GM12878 (cell line): ENCODE measurements around the gene TMEM161B. TPM values are rescaled to one million over a fixed set of nuclear protein-coding genes. Genes with fewer than 3 reads are reported as not detected.

Source experiments
- ATAC-seq: fragments of 200-7000 bp; cut with Tn5 transposase; 3 replicates; pipeline ENCODE4 v1.9.1; 2020; ENCODE audit warnings: mild to moderate bottlenecking, moderate library complexity
- BruUV-seq: library from RNA; stranded (reverse); fragments of 400-500 nt; replicated peaks from 2 replicates; lab custom pipeline; 2021; lab: Mats Ljungman, UMichigan
- CTCF ChIA-PET: fragments of 300-600 bp; sonication (Branson Sonifier 250); formaldehyde crosslinking; extraction: SDS; loops from one replicate; lab custom pipeline; 2021; ENCODE audit warnings: inconsistent platforms; lab: Yijun Ruan, JAX
- POLR2A ChIA-PET: fragments of 350-600 bp; formaldehyde crosslinking; extraction: SDS; loops from one replicate; lab custom pipeline; 2021; ENCODE audit warnings: inconsistent platforms; lab: Charles Lee
- RAD21 ChIA-PET: fragments of 300-600 bp; sonication (Branson Sonifier 250); formaldehyde crosslinking; loops from one replicate; lab custom pipeline; 2023; ENCODE audit warnings: antibody characterized with exemption; ENCODE audit not compliant: unreplicated experiment; lab: Charles Lee
- SMC1A ChIA-PET: fragments of 300-600 bp; sonication (Branson Sonifier 250); formaldehyde crosslinking; loops from one replicate; lab custom pipeline; 2023; ENCODE audit not compliant: unreplicated experiment, uncharacterized antibody; lab: Charles Lee
- DNase-seq: peaks from one replicate; pipeline ENCODE4 v3.0.0-alpha.2; 2011; ENCODE audit warnings: low read depth, low spot score
- FAIRE-seq: peaks from 3 replicates; lab custom pipeline; 2011; peaks lifted over from hg19 to GRCh38; lab: Jason Lieb, UNC
- H2AFZ ChIP-seq: 2 replicates; pipeline ENCODE4 v1.6.0; 2011; ENCODE audit warnings: low read depth, low read length, control low read depth; ENCODE audit not compliant: control insufficient read depth
- H3K27ac ChIP-seq: 2 replicates; pipeline ENCODE4 v1.5.1; 2011; ENCODE audit warnings: control low read depth; ENCODE audit not compliant: control insufficient read depth, insufficient read depth
- H3K27me3 ChIP-seq, 2 experiments: replicated peaks in 1 of 2; 2 replicates each; pipeline versions ENCODE4 v1.6.0 to v1.6.1; 2011; ENCODE audit warnings: low read length in 1 of 2; ENCODE audit not compliant: control insufficient read depth in 2 of 2, insufficient read depth in 2 of 2
- H3K36me3 ChIP-seq, 2 experiments: 2 replicates each; pipeline ENCODE4 v1.5.1; 2011; ENCODE audit warnings: low read length in 1 of 2; ENCODE audit not compliant: control insufficient read depth in 2 of 2, insufficient read depth in 2 of 2
- H3K4me1 ChIP-seq: 2 replicates; pipeline ENCODE4 v1.6.1; 2011; ENCODE audit warnings: mild to moderate bottlenecking, low read length, moderate library complexity, mixed read lengths; ENCODE audit not compliant: control insufficient read depth, insufficient read depth
- H3K4me2 ChIP-seq: 2 replicates; pipeline ENCODE4 v1.6.0; 2011; ENCODE audit warnings: control low read depth; ENCODE audit not compliant: control insufficient read depth, insufficient read depth
- H3K4me3 ChIP-seq: fragments of 200-600 bp; sonication (generic); 2 replicates; pipeline ENCODE4 v1.5.1; 2016
- H3K79me2 ChIP-seq: 2 replicates; pipeline ENCODE4 v1.6.0; 2011; ENCODE audit warnings: low read length; ENCODE audit not compliant: control insufficient read depth, insufficient read depth
- H3K9ac ChIP-seq: 2 replicates; pipeline ENCODE4 v1.8.0; 2011; ENCODE audit warnings: low read length, control low read depth, mixed read lengths; ENCODE audit not compliant: control insufficient read depth, insufficient read depth
- H3K9me3 ChIP-seq: replicated peaks from 3 replicates; pipeline ENCODE4 v1.5.1; 2011; ENCODE audit warnings: mild to moderate bottlenecking, low read length; ENCODE audit not compliant: control insufficient read depth, insufficient read depth
- H4K20me1 ChIP-seq: 2 replicates; pipeline ENCODE4 v1.6.0; 2011; ENCODE audit not compliant: control insufficient read depth, insufficient read depth
- CHD2 ChIP-seq: IDR thresholded peaks from 2 replicates; pipeline ENCODE4 v1.6.1; 2011; ENCODE audit warnings: low read depth, low read length, improper control_type of control experiment, borderline replicate concordance
- LARP7 ChIP-seq: fragments of 450-650 bp; IDR thresholded peaks from 2 replicates; pipeline ENCODE4 v1.6.1; 2017; ENCODE audit warnings: mild to moderate bottlenecking
- MTA3 ChIP-seq: IDR thresholded peaks from 2 replicates; pipeline ENCODE4 v1.6.1; 2012; ENCODE audit warnings: low read length, inconsistent platforms, borderline replicate concordance
- MYC ChIP-seq: IDR thresholded peaks from 2 replicates; pipeline ENCODE4 v1.6.1; 2011; ENCODE audit warnings: mild to moderate bottlenecking, low read length, moderate library complexity, inconsistent platforms; ENCODE audit not compliant: insufficient read depth, insufficient replicate concordance, insufficient read length, severe bottlenecking
- NFYA ChIP-seq: IDR thresholded peaks from 2 replicates; pipeline ENCODE4 v1.6.1; 2011; ENCODE audit warnings: low read depth, mild to moderate bottlenecking, low read length, improper control_type of control experiment, borderline replicate concordance
- NRF1 ChIP-seq: conservative IDR thresholded peaks from 2 replicates; pipeline ENCODE4 v1.6.1; 2011; ENCODE audit warnings: mild to moderate bottlenecking, low read depth, low read length, improper control_type of control experiment
- RBBP5 ChIP-seq: fragments of 200-600 bp; sonication (generic); conservative IDR thresholded peaks from 2 replicates; pipeline ENCODE4 v1.6.1; 2016
- SIX5 ChIP-seq: IDR thresholded peaks from 2 replicates; pipeline ENCODE4 v1.6.1; 2011; ENCODE audit warnings: mild to moderate bottlenecking, low read depth, low read length, moderate library complexity; ENCODE audit not compliant: severe bottlenecking
- ZNF207 ChIP-seq: fragments of 450-650 bp; IDR thresholded peaks from 2 replicates; pipeline ENCODE4 v1.6.1; 2014; ENCODE audit warnings: antibody characterized with exemption, mild to moderate bottlenecking, borderline replicate concordance
- ZNF622 ChIP-seq: fragments of 450-650 bp; IDR thresholded peaks from 2 replicates; pipeline ENCODE4 v1.6.1; 2017; ENCODE audit warnings: mild to moderate bottlenecking, inconsistent platforms
- WGBS: methylation state at CpG from one replicate; pipeline ENCODE4 v1.1.6; 2016; ENCODE audit warnings: low lambda C conversion rate; ENCODE audit not compliant: insufficient replicate concordance, insufficient coverage; ENCODE audit errors: missing lambda C conversion rate; 5-methylcytosine and 5-hydroxymethylcytosine counted together
- in situ Hi-C: fragments of 300-500 bp; cut with MboI; formaldehyde crosslinking; loops from 9 replicates; pipeline ENCODE4 v1.14.3; 2018; ENCODE audit warnings: mixed read lengths
- intact Hi-C: fragments of 100-400 bp; cut with micrococcal nuclease; formaldehyde crosslinking; loops from one replicate; pipeline ENCODE4 v1.14.2; 2022; ENCODE audit not compliant: unreplicated experiment
- polyA plus RNA-seq, 11 experiments: library from polyadenylated mRNA; depleted of rRNA in 4 of 11; unstranded in 6 of 11; stranded (reverse) in 5 of 11; fragments of >200 nt; fragmentation: Nextera tagmentation in 4 of 11; fragmentation: Illumina TruSeq in 1 of 11; extraction: Ambion mirVana in 4 of 11; extraction: Trizol in 1 of 11; gene quantifications; 1 replicate in 1 of 11; 2 replicates in 10 of 11; pipeline versions ENCODE4 v1.2.1 to v1.2.3, GENCODE V29; 2011 to 2016; ENCODE audit warnings: inconsistent platforms in 2 of 11, missing spikeins in 2 of 11, low read depth in 1 of 11
- total RNA-seq, 4 experiments: library from RNA; depleted of rRNA in 3 of 4; stranded (reverse); fragments of >200 nt in 3 of 4; fragmentation: Illumina TruSeq in 1 of 4; extraction: Trizol in 1 of 4; gene quantifications; 2 replicates each; pipeline versions ENCODE4 v1.2.1 to v1.2.3, GENCODE V29; 2013 to 2021
- TF ChIP-seq, protein P1 (sequence below): IDR thresholded peaks from 2 replicates; pipeline ENCODE4 v1.6.1; 2011; ENCODE audit warnings: borderline replicate concordance, low read depth, mild to moderate bottlenecking, moderate library complexity, mixed read lengths, low read length; ENCODE audit not compliant: insufficient read depth; ENCODE audit errors: extremely low read length
- TF ChIP-seq, protein P2 (sequence below): fragments of 450-650 bp; IDR thresholded peaks from 2 replicates; pipeline ENCODE4 v1.6.1; 2017; ENCODE audit warnings: borderline replicate concordance
- TF ChIP-seq, protein P3 (sequence below): IDR thresholded peaks from 2 replicates; pipeline ENCODE4 v1.6.1; 2012; ENCODE audit warnings: improper control_type of control experiment, low read depth, low read length; ENCODE audit not compliant: insufficient replicate concordance

Gene TMEM161B
- total and polyA plus RNA-seq, 10 of the 15 experiments (the other 5 are each of a cell fraction or from before 2014, with no cell fraction given): 13.8 to 38.9 (median 25.0) TPM

DNA sequence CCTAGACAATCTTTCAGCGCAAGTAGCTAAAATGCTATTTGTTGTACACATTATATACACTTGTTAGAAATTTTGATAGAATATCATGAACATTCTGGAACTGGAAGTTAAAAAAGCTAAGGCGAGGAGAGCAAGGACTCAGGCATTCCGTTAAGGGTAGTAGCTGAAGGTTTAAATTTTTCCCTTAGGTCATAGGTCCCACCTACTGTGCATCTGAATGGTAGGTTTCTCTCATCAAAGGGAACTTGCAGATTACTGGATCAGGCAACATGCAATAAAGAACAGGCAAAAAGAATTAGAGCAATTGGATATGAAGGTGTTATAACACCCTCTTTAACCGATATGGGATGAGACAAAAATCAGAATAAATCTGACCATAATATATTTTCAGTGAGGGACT, 32.8 kb downstream of the TMEM161B start:
- SMC1A ChIA-PET: interaction anchor here (0.7 to 1.8 kb wide), 2 partner anchors 22 to 454 kb away, joined by 3 to 4 read pairs; no protein-coding TSS in a partner anchor
- no peak overlapping the region for H3K4me3 ChIP-seq
- no peaks in the 10 kb centered on the region for H3K4me1 ChIP-seq
- no peak overlapping the region for H3K4me2 ChIP-seq
- no peaks in the 10 kb centered on the region for H3K79me2 ChIP-seq
- no peak for FAIRE-seq
- CTCF ChIA-PET: interaction anchor here (1.4 kb wide), 1 partner anchor 20 kb away, joined by 3 read pairs; no protein-coding TSS in a partner anchor
- H3K9ac ChIP-seq: no peak overlapping the region
- no TSS peak for BruUV-seq
- no peak overlapping the region for H2AFZ ChIP-seq
- peaks cover 2 to 6% of the 10 kb centered on the region in 2 experiments; a peak in 2 of 4 replicates for H3K36me3 ChIP-seq
- H3K27me3 ChIP-seq: no peaks in the 10 kb centered on the region
- no peak for TF ChIP-seq NFYA
- TF ChIP-seq, protein P1, sequence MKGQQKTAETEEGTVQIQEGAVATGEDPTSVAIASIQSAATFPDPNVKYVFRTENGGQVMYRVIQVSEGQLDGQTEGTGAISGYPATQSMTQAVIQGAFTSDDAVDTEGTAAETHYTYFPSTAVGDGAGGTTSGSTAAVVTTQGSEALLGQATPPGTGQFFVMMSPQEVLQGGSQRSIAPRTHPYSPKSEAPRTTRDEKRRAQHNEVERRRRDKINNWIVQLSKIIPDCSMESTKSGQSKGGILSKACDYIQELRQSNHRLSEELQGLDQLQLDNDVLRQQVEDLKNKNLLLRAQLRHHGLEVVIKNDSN: no peak
- TF ChIP-seq, protein P2, sequence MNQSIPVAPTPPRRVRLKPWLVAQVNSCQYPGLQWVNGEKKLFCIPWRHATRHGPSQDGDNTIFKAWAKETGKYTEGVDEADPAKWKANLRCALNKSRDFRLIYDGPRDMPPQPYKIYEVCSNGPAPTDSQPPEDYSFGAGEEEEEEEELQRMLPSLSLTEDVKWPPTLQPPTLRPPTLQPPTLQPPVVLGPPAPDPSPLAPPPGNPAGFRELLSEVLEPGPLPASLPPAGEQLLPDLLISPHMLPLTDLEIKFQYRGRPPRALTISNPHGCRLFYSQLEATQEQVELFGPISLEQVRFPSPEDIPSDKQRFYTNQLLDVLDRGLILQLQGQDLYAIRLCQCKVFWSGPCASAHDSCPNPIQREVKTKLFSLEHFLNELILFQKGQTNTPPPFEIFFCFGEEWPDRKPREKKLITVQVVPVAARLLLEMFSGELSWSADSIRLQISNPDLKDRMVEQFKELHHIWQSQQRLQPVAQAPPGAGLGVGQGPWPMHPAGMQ: no peak
- no peak for TF ChIP-seq RBBP5
- TF ChIP-seq MYC: no peak
- no peak for TF ChIP-seq ZNF207
- TF ChIP-seq, protein P3, sequence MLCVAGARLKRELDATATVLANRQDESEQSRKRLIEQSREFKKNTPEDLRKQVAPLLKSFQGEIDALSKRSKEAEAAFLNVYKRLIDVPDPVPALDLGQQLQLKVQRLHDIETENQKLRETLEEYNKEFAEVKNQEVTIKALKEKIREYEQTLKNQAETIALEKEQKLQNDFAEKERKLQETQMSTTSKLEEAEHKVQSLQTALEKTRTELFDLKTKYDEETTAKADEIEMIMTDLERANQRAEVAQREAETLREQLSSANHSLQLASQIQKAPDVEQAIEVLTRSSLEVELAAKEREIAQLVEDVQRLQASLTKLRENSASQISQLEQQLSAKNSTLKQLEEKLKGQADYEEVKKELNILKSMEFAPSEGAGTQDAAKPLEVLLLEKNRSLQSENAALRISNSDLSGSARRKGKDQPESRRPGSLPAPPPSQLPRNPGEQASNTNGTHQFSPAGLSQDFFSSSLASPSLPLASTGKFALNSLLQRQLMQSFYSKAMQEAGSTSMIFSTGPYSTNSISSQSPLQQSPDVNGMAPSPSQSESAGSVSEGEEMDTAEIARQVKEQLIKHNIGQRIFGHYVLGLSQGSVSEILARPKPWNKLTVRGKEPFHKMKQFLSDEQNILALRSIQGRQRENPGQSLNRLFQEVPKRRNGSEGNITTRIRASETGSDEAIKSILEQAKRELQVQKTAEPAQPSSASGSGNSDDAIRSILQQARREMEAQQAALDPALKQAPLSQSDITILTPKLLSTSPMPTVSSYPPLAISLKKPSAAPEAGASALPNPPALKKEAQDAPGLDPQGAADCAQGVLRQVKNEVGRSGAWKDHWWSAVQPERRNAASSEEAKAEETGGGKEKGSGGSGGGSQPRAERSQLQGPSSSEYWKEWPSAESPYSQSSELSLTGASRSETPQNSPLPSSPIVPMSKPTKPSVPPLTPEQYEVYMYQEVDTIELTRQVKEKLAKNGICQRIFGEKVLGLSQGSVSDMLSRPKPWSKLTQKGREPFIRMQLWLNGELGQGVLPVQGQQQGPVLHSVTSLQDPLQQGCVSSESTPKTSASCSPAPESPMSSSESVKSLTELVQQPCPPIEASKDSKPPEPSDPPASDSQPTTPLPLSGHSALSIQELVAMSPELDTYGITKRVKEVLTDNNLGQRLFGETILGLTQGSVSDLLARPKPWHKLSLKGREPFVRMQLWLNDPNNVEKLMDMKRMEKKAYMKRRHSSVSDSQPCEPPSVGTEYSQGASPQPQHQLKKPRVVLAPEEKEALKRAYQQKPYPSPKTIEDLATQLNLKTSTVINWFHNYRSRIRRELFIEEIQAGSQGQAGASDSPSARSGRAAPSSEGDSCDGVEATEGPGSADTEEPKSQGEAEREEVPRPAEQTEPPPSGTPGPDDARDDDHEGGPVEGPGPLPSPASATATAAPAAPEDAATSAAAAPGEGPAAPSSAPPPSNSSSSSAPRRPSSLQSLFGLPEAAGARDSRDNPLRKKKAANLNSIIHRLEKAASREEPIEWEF: no peak
- TF ChIP-seq CHD2: no peak
- TF ChIP-seq NRF1: no peak
- no peak for TF ChIP-seq LARP7
- TF ChIP-seq MTA3: no peak
- no peak for TF ChIP-seq SIX5
- TF ChIP-seq ZNF622: no peak
- intact Hi-C loops: no loop called here
- no peak for ATAC-seq
- RAD21 ChIA-PET: no interaction called here
- no peaks in the 10 kb centered on the region for H4K20me1 ChIP-seq
- WGBS: 99% methylated on average over 4 of the region's 4 CpGs
- H3K27ac ChIP-seq: no peak overlapping the region
- POLR2A ChIA-PET: no interaction called here
- in situ Hi-C loops: no loop called here
- no peak for DNase-seq
- H3K9me3 ChIP-seq: no peaks in the 10 kb centered on the region
